Left colon (tissue), 2 donors: ENCODE results near the gene PTTG1IP. TPM values are rescaled to one million over a fixed set of nuclear protein-coding genes. Genes with fewer than 3 reads are reported as not detected.

Experiments used
- ATAC-seq: fragments of 200-7000 bp; cut with Tn5 transposase; one replicate; pipeline ENCODE4 v1.9.1; 2020; ENCODE audit warnings: mild to moderate bottlenecking, moderate library complexity
- DNase-seq, 2 donors: peaks; one replicate each; pipeline ENCODE4 v3.0.0-alpha.2; 2020
- intact Hi-C, 2 donors: fragments of 100-400 bp; cut with DNase I in 1 of 2; cut with micrococcal nuclease in 1 of 2; formaldehyde crosslinking; loops; one replicate each; pipeline versions ENCODE4 v1.11.2 to v1.14.0; 2022; cut with DNase I, micrococcal nuclease
- total RNA-seq, 2 donors: library from RNA; stranded (reverse); fragmentation: NEBNext Ultra II Directional; extraction: Animal tissue kit (Norgen Biotek cat#: 25700); gene quantifications; one replicate each; pipeline ENCODE4 v1.2.1, GENCODE V29; 2021
- donor health status: DM: no; HTN: no; CAD: no.
- donor health status: DM: yes; HTN: yes; CAD: no.

The PTTG1IP gene
- total RNA-seq, 2 donors from 2014 or later: 206 to 380 TPM

DNA sequence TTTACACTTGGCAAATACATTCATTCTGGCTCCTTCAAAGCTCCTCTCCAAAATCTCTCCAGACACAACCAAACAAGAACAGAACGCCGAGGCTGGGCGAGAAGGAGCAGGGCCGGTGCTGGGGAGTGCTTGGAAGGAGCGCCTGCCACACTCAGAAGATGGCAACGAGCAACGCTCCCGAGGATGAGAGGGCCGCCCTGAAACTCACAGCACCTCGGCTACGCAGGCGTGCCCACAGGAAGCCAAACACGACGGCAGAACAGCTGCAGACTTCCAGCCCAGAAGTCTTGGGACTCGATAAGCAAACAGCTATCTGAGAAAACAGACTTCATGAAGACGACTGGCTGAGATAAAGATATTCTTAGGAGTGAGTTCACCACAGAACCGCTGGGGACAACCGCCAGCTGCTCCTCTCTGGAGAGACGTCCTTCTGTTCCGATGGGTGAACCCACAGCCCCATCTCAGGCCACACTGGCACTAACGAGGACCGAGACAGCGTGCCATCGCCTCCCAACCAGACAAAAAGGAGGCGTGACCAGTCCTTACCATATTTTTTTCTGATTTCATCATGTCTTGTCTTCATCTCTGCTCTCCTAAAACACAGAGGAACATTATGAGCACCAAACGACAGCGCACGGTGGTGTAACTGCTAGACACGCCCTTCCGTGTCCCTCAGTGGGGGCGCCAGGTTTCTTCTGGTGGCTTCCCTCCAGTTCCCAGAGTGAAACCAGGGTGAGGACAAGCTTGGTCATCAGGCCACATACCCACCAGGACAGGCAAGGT lies 18.6 kb downstream of the PTTG1IP start:
- DNase-seq: no peak
- intact Hi-C loops: no loop called here

DNA sequence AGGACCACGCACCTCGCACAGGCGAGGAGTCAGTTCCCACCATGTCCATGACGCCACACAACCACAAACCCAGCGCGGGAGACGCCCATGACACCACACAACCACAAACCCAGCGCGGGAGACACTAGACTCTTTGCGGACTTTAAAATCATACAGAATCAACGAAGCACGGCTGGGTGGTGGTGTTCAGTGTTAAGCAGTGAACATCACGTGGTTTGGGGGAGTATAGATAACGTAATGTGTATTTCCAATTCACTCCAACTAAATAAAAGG lies 19.2 kb downstream of the PTTG1IP start:
- ATAC-seq: no peak
- intact Hi-C loops: no loop called here
- no peak for DNase-seq

More for the DNA sequence above, 18.6 kb downstream of the PTTG1IP start:
- ATAC-seq: no peak

DNA sequence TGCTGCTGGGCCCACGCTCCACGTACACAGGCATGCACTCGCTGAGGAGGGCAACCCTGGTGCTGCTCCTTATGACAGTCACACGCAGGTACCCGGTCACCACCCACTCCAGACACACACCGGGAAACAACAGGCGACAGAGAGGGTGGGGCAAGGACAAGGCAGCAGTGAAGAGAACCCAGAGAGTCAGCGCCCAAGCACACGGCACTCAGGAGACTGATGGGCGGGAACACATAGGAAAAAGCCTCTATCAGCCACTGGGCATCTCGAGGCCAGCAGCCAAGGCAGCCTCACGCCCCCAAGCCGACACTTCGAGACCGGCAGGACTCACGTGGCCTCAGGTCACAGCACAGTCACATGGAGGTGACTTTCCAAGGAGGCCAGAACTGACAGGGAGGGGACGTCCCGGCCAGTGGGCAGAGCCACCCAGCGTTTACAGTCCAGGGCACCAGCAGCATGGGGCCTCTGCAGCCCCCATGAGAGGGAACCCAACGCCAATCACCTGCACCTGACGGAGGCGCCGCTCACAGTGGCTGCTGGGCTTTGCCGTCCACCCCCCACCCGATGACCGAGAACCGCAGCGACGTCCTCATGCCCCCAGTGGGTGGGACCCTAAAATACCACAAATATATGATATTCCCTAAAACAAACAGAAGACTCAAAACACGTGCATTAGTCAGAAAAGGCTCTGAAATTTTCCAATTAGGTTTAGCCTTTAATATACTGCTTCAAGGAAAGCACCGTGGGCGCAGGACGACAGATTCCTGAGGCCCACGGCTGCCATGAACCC lies 19.7 kb downstream of the PTTG1IP start:
- DNase-seq: peak in 1 of 2 donors; percentile 40
- peak; percentile 64 for ATAC-seq
- intact Hi-C loops: no loop called here

DNA sequence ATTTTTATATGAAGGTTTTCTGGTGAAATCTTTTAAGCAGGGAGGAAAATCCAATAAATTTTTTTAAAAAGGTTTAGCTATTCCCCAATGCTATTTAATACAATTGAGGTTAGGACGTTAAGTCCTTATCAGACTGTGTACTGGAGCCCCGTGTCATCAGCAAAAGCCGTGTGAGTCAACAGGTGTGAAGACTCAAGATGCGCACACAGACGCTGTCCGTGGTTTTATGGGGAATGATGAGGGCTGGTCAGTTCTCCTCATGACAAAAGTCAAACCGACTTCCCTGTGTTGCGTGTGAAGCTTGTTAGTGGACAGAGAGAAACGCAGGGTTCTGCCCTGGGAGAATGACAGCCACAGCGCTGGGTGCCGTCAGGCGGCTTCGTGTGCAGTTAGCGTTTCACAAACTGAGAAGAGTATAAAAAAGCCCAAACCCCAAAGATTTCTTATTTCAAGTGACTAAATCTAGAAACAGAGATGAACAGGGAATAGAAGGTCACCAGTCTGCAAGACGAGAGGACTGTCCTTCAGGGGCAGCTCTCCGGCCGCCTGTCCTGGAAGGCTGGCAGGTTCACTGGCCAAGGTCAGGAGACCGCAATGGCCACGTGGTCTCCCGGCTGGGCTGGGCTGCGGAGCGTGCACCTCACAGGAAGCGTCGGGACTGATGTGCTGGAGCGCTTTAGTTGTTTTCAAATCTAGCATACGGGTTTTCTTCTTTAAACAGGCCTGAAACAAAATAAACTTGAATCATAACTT lies 22.4 kb downstream of the PTTG1IP start:
- ATAC-seq (no peak), DNase-seq (no peak)
- intact Hi-C loops: no loop called here

DNA sequence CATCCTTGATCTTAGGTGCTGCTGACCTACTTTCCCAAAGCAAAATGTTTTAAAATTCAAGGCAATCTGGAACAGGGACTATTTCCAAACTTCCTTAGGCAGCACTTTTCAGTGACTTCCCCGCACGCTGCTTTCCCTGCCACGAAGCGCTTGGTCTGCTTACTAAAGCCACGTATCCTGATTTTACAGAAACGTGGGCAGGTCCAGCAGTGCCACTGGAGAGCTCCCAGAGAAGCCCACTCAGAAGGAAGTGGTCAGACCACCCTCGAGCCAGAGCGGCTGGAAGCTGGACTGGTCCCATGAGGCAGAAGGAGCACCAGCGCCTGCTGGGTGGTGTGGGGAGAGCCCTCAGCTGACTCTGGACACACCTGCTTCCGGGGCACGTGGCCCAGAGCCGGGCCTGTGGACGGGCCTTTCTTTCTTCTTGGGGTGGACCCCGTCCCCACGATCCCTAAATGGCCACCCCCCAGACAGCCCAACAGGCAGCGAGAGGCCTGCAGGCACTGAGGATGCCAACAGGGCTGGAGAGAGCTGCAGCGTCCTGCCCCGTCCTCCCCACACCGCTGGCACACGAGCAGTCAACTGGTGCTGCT lies 23.2 kb downstream of the PTTG1IP start:
- intact Hi-C loops: no loop called here
- DNase-seq (peak in 1 of 2 donors; percentile 50), ATAC-seq (peak; percentile 32)

DNA sequence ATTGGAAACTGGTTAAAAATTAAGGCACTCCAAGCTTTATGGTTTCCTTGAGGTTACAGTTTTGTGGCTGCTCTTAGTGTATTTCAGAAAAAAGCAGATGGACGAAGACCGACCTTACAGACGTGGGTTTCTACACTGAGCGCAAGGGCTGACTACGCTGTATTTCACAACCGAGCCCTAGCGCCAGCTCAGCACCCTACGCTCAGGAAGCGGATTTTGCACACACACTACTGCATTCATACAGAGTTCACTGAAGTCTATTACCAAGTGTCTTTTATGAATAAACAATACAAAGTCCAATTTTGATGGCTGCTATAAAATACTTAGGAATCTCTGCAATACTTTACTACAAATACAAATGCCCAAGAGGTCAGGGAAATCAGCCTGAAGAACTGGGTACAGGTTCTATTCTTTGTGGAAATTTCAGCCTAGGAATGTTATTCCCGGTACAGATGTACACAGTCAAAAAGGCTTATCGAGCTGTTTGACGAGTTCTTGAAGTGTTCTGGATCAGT lies 23.8 kb downstream of the PTTG1IP start:
- ATAC-seq: peak; percentile 71
- DNase-seq: peak; percentile 60 to 74
- intact Hi-C loops: no loop called here

DNA sequence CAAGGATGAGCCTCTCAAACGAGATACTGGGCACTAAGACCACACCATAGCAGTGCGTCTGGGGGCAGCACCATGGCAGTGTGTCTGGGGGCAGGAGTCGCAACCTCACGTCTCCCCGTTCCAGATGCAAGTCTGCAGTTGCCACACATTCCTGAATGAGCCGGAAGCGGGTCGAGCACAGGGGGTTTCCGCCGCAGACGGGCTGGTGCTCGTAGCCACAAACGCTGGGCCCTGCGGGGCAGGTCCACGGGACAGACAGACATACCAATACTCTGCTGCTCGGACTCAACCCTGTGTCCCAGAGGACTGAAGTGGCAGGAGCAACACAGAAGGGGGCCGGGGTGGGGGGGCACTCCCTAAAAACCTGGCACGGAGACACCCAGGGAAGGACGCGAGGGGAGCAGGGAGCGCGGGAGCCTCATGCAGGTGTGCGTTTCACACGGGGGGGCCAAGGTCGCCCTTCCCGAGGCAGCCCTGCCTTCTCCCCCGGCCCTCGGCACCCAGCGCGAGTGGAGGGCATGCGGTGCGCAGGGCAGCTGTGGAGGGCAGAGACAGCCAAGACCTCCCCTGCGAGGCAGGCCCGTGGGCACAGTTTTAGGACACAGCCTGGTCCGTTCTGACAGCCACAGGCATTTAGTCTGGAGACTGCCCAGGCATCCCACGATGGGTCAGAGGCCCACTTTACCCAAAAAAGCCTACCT lies 24.5 kb downstream of the PTTG1IP start:
- no peak for DNase-seq
- intact Hi-C loops: no loop called here
- ATAC-seq: no peak

DNA sequence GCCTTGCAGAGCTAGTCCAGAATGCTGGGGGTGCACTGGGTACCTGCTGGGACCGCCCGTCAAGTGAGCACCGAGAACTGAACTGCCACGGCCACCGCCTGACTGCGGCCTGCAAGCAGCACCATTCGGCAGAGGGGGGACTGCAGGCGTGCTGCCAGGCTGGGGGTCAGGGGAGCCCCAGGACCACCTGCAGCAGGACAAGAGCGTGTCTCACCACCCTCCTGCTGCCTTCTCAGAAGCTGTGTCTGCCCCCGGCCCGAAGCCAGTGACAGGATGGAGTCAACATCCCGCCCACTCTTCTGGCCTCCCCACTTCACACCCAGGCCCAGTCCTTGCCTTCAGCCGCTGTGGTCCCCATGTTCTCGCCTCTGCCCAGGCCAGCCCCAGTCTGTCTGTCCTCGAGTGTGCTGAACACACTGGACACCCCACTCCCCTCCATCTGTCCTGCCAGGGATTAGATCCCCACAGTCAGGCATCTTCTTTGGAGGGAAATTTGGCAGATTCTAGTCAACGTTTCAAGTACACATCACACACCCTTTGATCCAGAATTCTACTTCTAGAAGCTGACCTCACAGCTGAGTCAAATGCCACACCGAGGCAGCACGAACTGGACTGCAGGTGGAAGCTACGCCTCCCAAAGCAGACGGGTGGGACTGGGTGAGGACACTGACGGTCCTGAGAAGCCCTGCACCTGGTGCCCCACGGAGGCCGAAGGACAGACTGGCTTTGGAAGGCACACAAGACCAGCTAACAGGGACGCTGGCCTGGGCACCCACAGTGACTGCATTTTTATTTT lies 26.0 kb downstream of the PTTG1IP start:
- intact Hi-C loops: no loop called here
- DNase-seq: no peak
- no peak for ATAC-seq

DNA sequence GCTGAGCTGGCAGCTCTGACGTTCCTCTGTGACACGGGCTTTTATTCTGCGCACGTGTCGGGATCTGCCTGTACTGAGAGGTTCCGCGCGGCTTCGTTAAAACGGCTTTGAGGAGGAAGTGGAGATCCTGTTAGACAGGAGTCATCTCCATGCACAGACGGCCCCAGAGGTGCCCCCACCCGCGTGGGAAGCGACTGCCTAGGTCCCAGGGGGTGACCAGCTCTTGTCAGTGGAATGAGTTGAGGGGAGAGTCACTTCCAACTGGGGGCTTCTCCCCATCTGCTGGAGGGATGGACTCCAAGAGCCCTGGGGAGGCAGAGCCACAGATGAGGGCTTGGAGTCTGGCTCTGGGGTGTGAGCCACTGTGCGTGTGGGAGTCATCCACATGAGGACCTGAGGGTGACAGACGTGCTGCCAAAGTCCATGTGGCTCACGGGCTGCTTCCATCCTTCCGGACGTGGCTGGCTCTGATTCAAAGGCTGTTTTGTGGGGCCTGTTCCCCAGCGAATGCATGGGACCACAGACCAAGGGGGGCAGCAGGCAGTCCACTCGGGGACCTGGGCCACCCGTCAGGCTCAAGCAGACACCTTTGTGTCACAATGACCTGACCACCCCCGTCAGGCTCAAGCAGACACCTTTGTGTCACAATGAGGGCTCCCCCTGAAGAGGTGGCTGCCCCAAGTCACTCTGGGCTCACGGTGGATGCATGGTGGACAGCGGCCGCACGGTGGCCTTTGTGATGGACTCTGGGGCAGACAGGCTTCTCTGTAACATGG lies 26.8 kb downstream of the PTTG1IP start:
- intact Hi-C loops: no loop called here
- DNase-seq (peak; percentile 70 to 81), ATAC-seq (peak; percentile 39)

DNA sequence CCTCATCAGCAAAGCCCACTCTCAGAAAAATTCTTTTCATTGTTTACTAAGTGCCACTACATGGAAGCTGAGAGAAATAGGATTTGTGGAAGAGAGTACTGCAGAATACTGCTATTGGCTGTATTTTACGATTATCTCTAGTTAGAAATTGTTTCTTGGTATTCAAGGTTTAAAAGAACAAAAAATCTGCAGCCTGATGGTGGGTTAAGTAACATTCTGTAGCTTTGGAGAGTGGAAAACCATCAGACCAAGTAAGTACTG lies 27.3 kb downstream of the PTTG1IP start:
- DNase-seq (no peak), ATAC-seq (no peak)
- intact Hi-C loops: no loop called here

DNA sequence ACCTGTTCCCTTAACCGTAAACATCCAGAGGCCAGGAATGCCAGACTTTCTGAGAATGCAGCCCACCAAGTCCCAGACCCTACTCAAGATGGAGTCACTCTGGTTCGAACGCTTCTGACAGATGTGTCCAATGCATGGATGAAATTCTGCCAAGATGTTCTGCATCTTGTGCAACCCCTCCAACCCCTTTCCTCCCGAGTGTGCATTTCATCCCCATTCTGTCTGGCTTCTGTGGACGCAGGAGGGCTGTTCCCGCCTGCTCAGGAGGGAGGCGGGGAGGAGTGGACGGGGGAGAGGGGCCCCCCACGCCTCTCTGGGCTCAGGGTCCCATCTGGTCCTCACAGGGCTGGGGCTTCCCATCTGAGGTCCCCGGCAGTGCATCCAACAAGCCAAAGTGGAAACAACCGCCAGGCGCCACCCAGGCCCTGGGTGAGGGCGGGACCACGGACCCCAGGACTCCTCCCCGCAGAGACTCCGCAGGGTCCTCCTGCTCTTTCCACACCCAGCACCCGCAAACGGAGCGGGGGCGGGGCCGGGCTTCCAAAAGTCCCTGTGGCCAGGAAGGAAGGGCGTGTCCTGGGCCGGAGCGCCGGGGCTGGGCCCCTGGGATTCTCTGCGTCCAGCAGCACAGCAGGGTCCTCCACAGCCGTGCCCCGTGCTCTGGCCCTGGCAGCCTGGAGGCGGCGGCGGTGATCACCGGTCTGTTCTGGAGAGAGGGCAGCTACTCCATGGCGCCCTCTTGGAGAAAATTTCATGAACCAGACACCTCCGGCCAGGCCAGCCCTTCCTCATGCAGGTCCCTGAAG lies 27.9 kb downstream of the PTTG1IP start:
- DNase-seq (peak; percentile 73), ATAC-seq (peak; percentile 44)
- intact Hi-C loops: no loop called here

DNA sequence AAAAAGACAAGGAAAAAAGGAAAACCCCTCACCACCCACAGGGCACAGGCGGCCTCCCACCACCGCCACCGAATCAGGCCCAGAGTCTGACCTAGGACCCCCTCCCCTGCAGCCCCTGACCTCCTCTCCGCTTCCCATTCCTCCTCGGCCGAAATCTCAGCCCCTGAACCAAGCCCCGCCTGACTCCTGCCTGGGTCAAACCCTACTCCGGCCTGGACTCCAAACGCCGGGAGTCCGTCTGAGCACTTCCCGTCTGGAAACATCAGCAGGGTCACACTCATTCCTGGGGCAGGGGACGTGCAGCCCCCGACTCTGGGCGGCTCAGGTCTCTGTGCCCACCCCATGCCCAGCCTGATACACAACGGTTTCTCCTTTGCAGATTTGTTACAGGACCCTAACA lies 29.2 kb downstream of the PTTG1IP start:
- intact Hi-C loops: no loop called here
- no peak for ATAC-seq
- DNase-seq: no peak

DNA sequence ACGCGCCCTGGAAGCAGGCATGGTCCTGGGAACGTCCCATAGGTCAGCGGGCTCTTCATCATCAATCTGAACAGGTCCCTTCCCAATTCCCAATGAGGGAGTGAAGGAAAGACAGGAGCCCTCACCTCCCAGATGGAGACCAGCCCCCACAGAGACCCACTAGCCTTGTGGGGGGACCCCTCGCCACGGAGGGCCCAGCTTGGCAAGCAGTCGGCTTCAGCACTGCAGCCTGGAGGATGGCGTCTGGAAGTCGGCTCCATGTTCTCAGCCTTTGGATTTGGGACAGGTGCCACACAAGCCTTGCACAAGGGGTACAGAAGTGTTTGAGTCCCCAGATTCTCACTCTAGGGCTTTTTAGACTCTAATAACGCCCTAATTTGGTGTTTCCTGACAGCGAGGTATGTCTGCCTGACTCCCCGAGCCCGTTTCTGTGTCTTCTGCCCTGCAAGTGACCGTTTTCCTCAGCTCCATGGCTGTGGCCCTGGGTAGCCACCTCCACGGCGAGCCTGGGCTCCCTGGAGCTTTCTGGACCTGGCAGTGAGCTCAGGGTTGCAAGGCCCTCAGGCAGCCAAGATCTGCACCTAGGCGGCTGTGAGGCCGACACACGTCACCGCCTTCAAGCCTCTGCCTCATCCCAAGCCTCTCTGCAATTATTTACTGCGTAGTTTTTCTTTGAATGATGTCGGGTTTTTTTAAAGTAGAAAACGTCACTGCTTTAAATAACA lies 30.6 kb downstream of the PTTG1IP start:
- DNase-seq (no peak), ATAC-seq (no peak)
- intact Hi-C loops: no loop called here

DNA sequence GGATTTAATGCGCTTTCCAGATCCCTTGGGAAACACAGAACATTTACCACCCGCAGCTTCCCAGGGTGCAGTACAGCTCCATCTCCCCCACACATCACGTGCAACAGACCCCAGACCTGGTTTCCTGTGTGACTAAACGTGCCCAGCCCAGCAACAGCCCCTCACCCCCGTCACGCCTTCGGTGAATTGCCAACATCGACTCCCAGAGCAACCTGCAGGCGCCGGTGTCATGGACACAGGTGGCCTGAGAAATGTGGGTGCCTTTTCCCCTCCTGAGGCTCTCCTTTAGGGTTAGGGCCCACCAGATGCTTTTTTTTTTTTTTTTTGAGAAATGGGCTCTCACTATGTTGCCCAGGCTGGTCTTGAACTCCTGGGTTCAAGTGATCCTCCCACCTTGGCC lies 31.4 kb downstream of the PTTG1IP start:
- intact Hi-C loops: no loop called here
- DNase-seq (no peak), ATAC-seq (no peak)

DNA sequence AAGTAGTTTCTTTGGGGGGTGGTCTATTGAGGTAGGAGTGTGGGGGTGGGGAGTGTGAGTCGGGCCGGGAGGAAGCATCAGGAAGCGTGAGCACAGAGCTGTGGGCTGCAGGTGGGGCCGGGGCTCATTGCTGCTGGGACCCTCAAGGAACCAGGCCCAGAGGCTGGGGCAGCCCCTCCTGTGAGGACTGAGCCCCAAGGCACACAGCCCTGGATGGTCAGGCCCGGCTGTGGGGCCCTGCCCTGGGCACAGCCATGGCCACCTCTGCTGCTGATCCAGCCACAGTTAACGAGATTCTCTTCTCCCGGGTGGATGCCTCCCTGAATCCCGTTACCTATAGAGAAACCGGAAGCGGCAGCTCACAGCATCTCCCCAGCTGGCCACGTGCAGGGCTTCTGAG lies 32.7 kb downstream of the PTTG1IP start:
- no peak for DNase-seq
- intact Hi-C loops: no loop called here
- no peak for ATAC-seq

DNA sequence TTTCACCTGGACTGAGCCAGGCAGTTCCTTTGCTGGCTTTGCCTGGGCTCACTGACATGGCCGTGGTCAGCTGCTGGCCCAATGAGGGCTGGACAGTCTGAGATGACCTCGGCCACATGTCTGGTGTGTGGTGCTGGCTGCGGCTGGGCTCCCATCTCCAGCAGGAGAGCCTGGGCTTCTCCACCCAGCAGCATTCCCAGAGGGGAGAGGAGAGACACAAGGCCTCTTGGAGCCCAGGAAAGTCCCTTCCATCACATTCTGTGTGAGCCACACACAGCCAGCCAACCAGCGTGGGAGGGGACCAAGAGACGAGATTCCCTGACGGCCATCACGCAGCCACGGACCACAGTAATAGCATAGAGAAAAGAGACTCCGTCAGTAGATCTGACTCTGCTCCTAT lies 34.5 kb downstream of the PTTG1IP start:
- intact Hi-C loops: no loop called here
- no peak for ATAC-seq
- DNase-seq: no peak
